Nephron (organoid): ENCODE results near the gene CNTN4.

Experiments used
- H3K27ac Mint-ChIP-seq, 3 experiments: 2 replicates each; pipeline ENCODE4 v1.8.0; 2020; ENCODE audit warnings: mixed read lengths in 3 of 3, mild to moderate bottlenecking in 2 of 3, moderate library complexity in 1 of 3
- H3K27me3 Mint-ChIP-seq: 2 replicates; pipeline ENCODE4 v1.8.0; 2021; ENCODE audit warnings: low read depth, mild to moderate bottlenecking, moderate library complexity, mixed read lengths
- H3K36me3 Mint-ChIP-seq: 2 replicates; pipeline ENCODE4 v1.8.0; 2020; ENCODE audit warnings: low read depth, mixed read lengths
- H3K4me1 Mint-ChIP-seq: 2 replicates; pipeline ENCODE4 v1.8.0; 2020; ENCODE audit warnings: mixed read lengths
- H3K4me3 Mint-ChIP-seq, 3 experiments: 2 replicates each; pipeline ENCODE4 v1.8.0; 2020; ENCODE audit warnings: mild to moderate bottlenecking in 3 of 3, mixed read lengths in 3 of 3, moderate library complexity in 2 of 3
- H3K9me3 Mint-ChIP-seq: 2 replicates; pipeline ENCODE4 v1.8.0; 2020; ENCODE audit warnings: mixed read lengths
- CTCF ChIP-seq, 3 experiments: fragments of 200-600 bp; sonication (generic); IDR thresholded peaks; one replicate each; pipeline ENCODE4 v1.5.0; 2021; ENCODE audit warnings: antibody characterized with exemption in 3 of 3; ENCODE audit not compliant: unreplicated experiment in 3 of 3

CNTN4 gene

GRCh38 chr3:2420919-2421318 lies 322.3 kb downstream of the CNTN4 start:
- Mint-ChIP-seq H3K27me3 (no peaks in the 10 kb centered on the region), H3K4me3 (no peak overlapping the region), H3K27ac (no peak overlapping the region)

GRCh38 chr3:2423143-2423542 lies 324.5 kb downstream of the CNTN4 start:
- peaks cover 5% of the 10 kb centered on the region for H3K4me1 Mint-ChIP-seq
- H3K27me3 Mint-ChIP-seq: no peaks in the 10 kb centered on the region
- peaks cover 4% of the 10 kb centered on the region for H3K36me3 Mint-ChIP-seq
- no peak overlapping the region for H3K27ac Mint-ChIP-seq
- peaks cover 16% of the 10 kb centered on the region for H3K9me3 Mint-ChIP-seq
- no peak overlapping the region for H3K4me3 Mint-ChIP-seq
- TF ChIP-seq CTCF (IDR thresholded peaks at IDR 0.05; ENCODE audit: unreplicated experiment in 3 of 3): no peak

More at GRCh38 chr3:2420919-2421318, 322.3 kb downstream of the CNTN4 start:
- TF ChIP-seq CTCF (IDR thresholded peaks at IDR 0.05; ENCODE audit: unreplicated experiment in 3 of 3): no peak
- Mint-ChIP-seq H3K36me3 (peaks cover 4% of the 10 kb centered on the region), H3K4me1 (peaks cover 5% of the 10 kb centered on the region), H3K9me3 (peaks cover 8% of the 10 kb centered on the region)

GRCh38 chr3:2441558-2441957 lies 342.9 kb downstream of the CNTN4 start:
- Mint-ChIP-seq H3K4me3 (no peak overlapping the region), H3K36me3 (no peaks in the 10 kb centered on the region), H3K9me3 (no peaks in the 10 kb centered on the region), H3K27ac (peak overlapping the region in 1 of 3 experiments; percentile 21), H3K4me1 (no peaks in the 10 kb centered on the region), H3K27me3 (no peaks in the 10 kb centered on the region)
- TF ChIP-seq CTCF (IDR thresholded peaks at IDR 0.05; ENCODE audit: unreplicated experiment in 3 of 3): no peak

GRCh38 chr3:2446146-2446545 lies 347.5 kb downstream of the CNTN4 start:
- TF ChIP-seq CTCF (IDR thresholded peaks at IDR 0.05; ENCODE audit: unreplicated experiment in 3 of 3): no peak
- no peaks in the 10 kb centered on the region for H3K9me3 Mint-ChIP-seq
- no peaks in the 10 kb centered on the region for H3K4me1 Mint-ChIP-seq

GRCh38 chr3:2452249-2452648 lies 353.6 kb downstream of the CNTN4 start:
- H3K27ac Mint-ChIP-seq: peak overlapping the region; percentile 10 to 71 (median 23)
- no peaks in the 10 kb centered on the region for H3K9me3 Mint-ChIP-seq
- H3K27me3 Mint-ChIP-seq: no peaks in the 10 kb centered on the region
- H3K36me3 Mint-ChIP-seq: no peaks in the 10 kb centered on the region
- H3K4me1 Mint-ChIP-seq: peaks cover 10% of the 10 kb centered on the region
- H3K4me3 Mint-ChIP-seq: no peak overlapping the region
- no peak for TF ChIP-seq CTCF (IDR thresholded peaks at IDR 0.05; ENCODE audit: unreplicated experiment in 3 of 3)

More at GRCh38 chr3:2446146-2446545, 347.5 kb downstream of the CNTN4 start:
- Mint-ChIP-seq H3K27ac (no peak overlapping the region), H3K4me3 (no peak overlapping the region), H3K36me3 (no peaks in the 10 kb centered on the region), H3K27me3 (no peaks in the 10 kb centered on the region)

- no peak overlapping the region for H3K4me3 Mint-ChIP-seq
- no peaks in the 10 kb centered on the region for H3K27me3 Mint-ChIP-seq
- peaks cover 24% of the 10 kb centered on the region for H3K4me1 Mint-ChIP-seq
- H3K9me3 Mint-ChIP-seq: no peaks in the 10 kb centered on the region
- H3K27ac Mint-ChIP-seq: no peak overlapping the region
- no peak for TF ChIP-seq CTCF (IDR thresholded peaks at IDR 0.05; ENCODE audit: unreplicated experiment in 3 of 3)
- no peaks in the 10 kb centered on the region for H3K36me3 Mint-ChIP-seq
These were observed 356.2 kb downstream of the CNTN4 start for GRCh38 chr3:2454865-2455264.
